ENCODE results near the gene CEP170B. TPM values are rescaled to one million over a fixed set of nuclear protein-coding genes. Genes with fewer than 3 reads are reported as not detected.
"Not testable (repeated sequence)": the region's sequence is repeated elsewhere in the genome, so short reads cannot be mapped to it uniquely, and the experiment has no call there.

The CEP170B gene
- total RNA-seq, 4 donors from 2014 or later: 42.1 to 112 (median 83.8) TPM

- no peaks in the 10 kb centered on the region for H3K36me3 ChIP-seq
Measured at GRCh38 chr14:104917116-104917515, 52.0 kb downstream of the CEP170B start.

GRCh38 chr14:104917993-104918392 lies 52.9 kb downstream of the CEP170B start:
- H3K9me3 ChIP-seq: no peaks in the 10 kb centered on the region
- no peaks in the 10 kb centered on the region for H3K36me3 ChIP-seq
- no peak overlapping the region for H3K4me3 ChIP-seq
- no peak for TF ChIP-seq CTCF (IDR thresholded peaks at IDR 0.05)
- no peak for TF ChIP-seq POLR2A (IDR thresholded peaks at IDR 0.05)
- H3K4me1 ChIP-seq: no peaks in the 10 kb centered on the region
- no peak for DNase-seq
- H3K27ac ChIP-seq: no peak overlapping the region
- no peaks in the 10 kb centered on the region for H3K27me3 ChIP-seq

More at GRCh38 chr14:104917116-104917515, 52.0 kb downstream of the CEP170B start:
- Histone ChIP-seq H3K4me3 (no peak overlapping the region), H3K9me3 (peaks cover 0 to 4% (median 2%) of the 10 kb centered on the region in 4 donors), H3K27me3 (no peaks in the 10 kb centered on the region), H3K4me1 (no peaks in the 10 kb centered on the region), H3K27ac (no peak overlapping the region)
- DNase-seq: no peak
- TF ChIP-seq POLR2A (IDR thresholded peaks at IDR 0.05) (no peak), CTCF (IDR thresholded peaks at IDR 0.05) (no peak)

- DNase-seq, H3K4me3 ChIP-seq, H3K9me3 ChIP-seq, H3K36me3 ChIP-seq, H3K27me3 ChIP-seq, H3K4me1 ChIP-seq, H3K27ac ChIP-seq: not testable (repeated sequence)
Measured at GRCh38 chr14:104919152-104919992, 54.3 kb downstream of the CEP170B start.

- H3K4me1 ChIP-seq: no peaks in the 10 kb centered on the region
- no peaks in the 10 kb centered on the region for H3K27me3 ChIP-seq
- H3K27ac ChIP-seq: no peak overlapping the region
- DNase-seq: no peak
- no peak overlapping the region for H3K4me3 ChIP-seq
- H3K36me3 ChIP-seq: no peaks in the 10 kb centered on the region
- TF ChIP-seq CTCF (IDR thresholded peaks at IDR 0.05) (no peak), POLR2A (IDR thresholded peaks at IDR 0.05) (no peak)
- H3K9me3 ChIP-seq: peaks cover 0 to 5% (median 0%) of the 10 kb centered on the region in 4 donors
Measured at GRCh38 chr14:104919993-104920315, 54.9 kb downstream of the CEP170B start.

GRCh38 chr14:104923640-104924420 lies 58.8 kb downstream of the CEP170B start:
- no peak overlapping the region for H3K4me3 ChIP-seq
- TF ChIP-seq POLR2A (IDR thresholded peaks at IDR 0.05): no peak
- no peak for TF ChIP-seq CTCF (IDR thresholded peaks at IDR 0.05)
- no peaks in the 10 kb centered on the region for H3K36me3 ChIP-seq
- no peak for DNase-seq
- peak overlapping the region in 1 of 4 donors; percentile 84 for H3K27ac ChIP-seq
- peaks cover 0 to 18% (median 0%) of the 10 kb centered on the region in 4 donors for H3K4me1 ChIP-seq
- peaks cover 0 to 5% (median 0%) of the 10 kb centered on the region in 4 donors for H3K9me3 ChIP-seq
- H3K27me3 ChIP-seq: no peaks in the 10 kb centered on the region
